Left lobe of liver (tissue), 2 donors: ENCODE data around the gene PPP1R12C. TPM values are rescaled to one million over a fixed set of nuclear protein-coding genes. Genes with fewer than 3 reads are reported as not detected.

Experiments used
- ATAC-seq: fragments of 200-7000 bp; cut with Tn5 transposase; one replicate; pipeline ENCODE4 v1.9.1; 2020; ENCODE audit warnings: mild to moderate bottlenecking, moderate library complexity
- DNase-seq: peaks from one replicate; pipeline ENCODE4 v3.0.0-alpha.2; 2020; ENCODE audit warnings: low spot score
- total RNA-seq: library from RNA; stranded (reverse); gene quantifications from one replicate; pipeline ENCODE4 v1.2.1, GENCODE V29; 2021
- donor health status: DM: no; HTN: no; CAD: no; lungs with moderate emphysema.
- donor health status: DM: no; HTN: yes; CAD: no.

Gene PPP1R12C
- total RNA-seq, 1 donor from 2014 or later: 46.5 TPM

GRCh38 chr19:55092423-55093318, 24.8 kb downstream of the PPP1R12C start:
- DNase-seq (no peak), ATAC-seq (no peak)

- no peak for ATAC-seq
Observed at GRCh38 chr19:55091955-55092354, 25.5 kb downstream of the PPP1R12C start.

GRCh38 chr19:55091126-55091910, 26.1 kb downstream of the PPP1R12C start:
- DNase-seq: no peak
- no peak for ATAC-seq

More at GRCh38 chr19:55091955-55092354, 25.5 kb downstream of the PPP1R12C start:
- no peak for DNase-seq

- no peak for ATAC-seq
Observed at GRCh38 chr19:55090564-55090963, 26.9 kb downstream of the PPP1R12C start.

GRCh38 chr19:55089342-55089944, 28.0 kb downstream of the PPP1R12C start:
- DNase-seq (no peak), ATAC-seq (no peak)

More at GRCh38 chr19:55090564-55090963, 26.9 kb downstream of the PPP1R12C start:
- DNase-seq: no peak

GRCh38 chr19:55088543-55089341, 28.7 kb downstream of the PPP1R12C start:
- DNase-seq (no peak), ATAC-seq (peak; percentile 53)

- DNase-seq: no peak
- no peak for ATAC-seq
Observed at GRCh38 chr19:55088021-55088451, 29.4 kb downstream of the PPP1R12C start.

- no peak for DNase-seq
- ATAC-seq: peak; percentile 16
Observed at GRCh38 chr19:55087542-55087901, 29.9 kb downstream of the PPP1R12C start.

- DNase-seq: peak; percentile 79
- peak; percentile 78 for ATAC-seq
Observed at GRCh38 chr19:55086730-55087541, 30.5 kb downstream of the PPP1R12C start.

- DNase-seq: no peak
Observed at GRCh38 chr19:55085923-55086715, 31.3 kb downstream of the PPP1R12C start.

GRCh38 chr19:55084416-55084815, 33.0 kb downstream of the PPP1R12C start:
- DNase-seq (no peak), ATAC-seq (no peak)

More at GRCh38 chr19:55085923-55086715, 31.3 kb downstream of the PPP1R12C start:
- no peak for ATAC-seq

- ATAC-seq: no peak
- no peak for DNase-seq
Observed at GRCh38 chr19:55083004-55083850, 34.2 kb downstream of the PPP1R12C start.

- no peak for ATAC-seq
- no peak for DNase-seq
Observed at GRCh38 chr19:55082020-55082851, 35.2 kb downstream of the PPP1R12C start.

- ATAC-seq: no peak
Observed at GRCh38 chr19:55081770-55082019, 35.7 kb downstream of the PPP1R12C start.

GRCh38 chr19:55080968-55081769, 36.3 kb downstream of the PPP1R12C start:
- peak; percentile 61 for ATAC-seq

More at GRCh38 chr19:55081770-55082019, 35.7 kb downstream of the PPP1R12C start:
- DNase-seq: no peak

More at GRCh38 chr19:55080968-55081769, 36.3 kb downstream of the PPP1R12C start:
- DNase-seq: no peak
